ENCODE measurements around the gene CLEC4F.

The CLEC4F gene

DNA sequence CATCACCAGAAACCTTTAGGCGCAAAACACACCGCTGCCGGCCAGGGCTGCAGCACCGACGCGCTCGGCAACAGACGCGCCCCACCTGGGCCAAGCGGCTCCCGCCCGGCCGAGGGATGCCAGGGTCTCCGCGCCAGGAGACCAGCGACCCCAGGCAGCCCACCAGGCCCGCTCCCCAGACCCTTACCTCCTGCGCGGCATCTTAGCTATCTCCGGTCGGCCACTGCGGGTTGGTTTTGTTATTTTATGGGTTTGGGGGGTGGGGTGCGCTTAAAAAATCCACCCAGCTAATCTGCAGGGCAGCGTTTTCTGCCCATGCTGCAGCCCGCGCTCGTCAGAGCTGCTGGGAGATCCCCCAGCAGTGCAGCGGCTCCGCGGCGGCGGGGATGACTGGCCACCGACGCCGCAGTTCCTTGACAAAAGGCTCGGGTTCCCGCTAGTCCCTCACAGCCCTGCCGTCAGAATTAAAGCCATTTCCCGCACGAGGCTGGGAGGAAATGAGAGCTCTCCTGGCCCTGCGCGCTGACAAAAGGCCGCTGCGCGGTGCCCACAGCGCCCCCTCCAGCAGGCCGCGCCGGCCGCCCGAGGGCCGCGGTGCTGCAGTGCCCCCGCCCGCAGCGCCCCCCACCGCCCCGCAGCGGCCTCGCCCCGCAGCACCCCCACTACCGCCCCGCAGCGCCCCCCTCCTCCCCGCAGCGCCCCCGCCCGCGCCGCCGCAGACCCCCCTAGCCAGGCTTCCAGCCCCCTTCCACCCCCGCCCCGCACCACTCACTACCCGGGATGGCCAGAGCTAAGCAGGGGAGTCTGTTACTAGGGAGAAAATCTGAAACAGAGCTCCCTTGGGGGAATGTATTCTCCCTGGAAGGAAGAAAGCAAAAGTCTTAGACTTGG lies 52.5 kb downstream of the CLEC4F start, which contains the start of gene ADD2:
Gene ADD2, minus strand, starts transcription at position 502 of the 891 bp plus-strand sequence. CDS start 61,792 bp downstream, outside the sequence.
- Histone ChIP-seq H3K27ac (ENCODE audit: low read depth, low read length) (peak within 1 kb of the TSS; percentile 93), H3K9ac (ENCODE audit: low read length) (peak within 1 kb of the TSS; percentile 73), H3K27me3 (ENCODE audit: control insufficient read depth, insufficient read depth, low read length) (peaks cover 4% of the 10 kb centered on the region; the same call in 1 of the 2 replicates), H3K4me3 (ENCODE audit: low read depth, low read length) (peak within 1 kb of the TSS; percentile 89), H3K36me3 (ENCODE audit: control insufficient read depth, insufficient read depth, low read length) (no peaks in the 10 kb centered on the region), H3K9me3 (ENCODE audit: control insufficient read depth, insufficient read depth, low read depth, low read length) (no peaks in the 10 kb centered on the region), H3K4me1 (ENCODE audit: control insufficient read depth, insufficient read depth, low read length) (peaks cover 29% of the 10 kb centered on the region)

DNA sequence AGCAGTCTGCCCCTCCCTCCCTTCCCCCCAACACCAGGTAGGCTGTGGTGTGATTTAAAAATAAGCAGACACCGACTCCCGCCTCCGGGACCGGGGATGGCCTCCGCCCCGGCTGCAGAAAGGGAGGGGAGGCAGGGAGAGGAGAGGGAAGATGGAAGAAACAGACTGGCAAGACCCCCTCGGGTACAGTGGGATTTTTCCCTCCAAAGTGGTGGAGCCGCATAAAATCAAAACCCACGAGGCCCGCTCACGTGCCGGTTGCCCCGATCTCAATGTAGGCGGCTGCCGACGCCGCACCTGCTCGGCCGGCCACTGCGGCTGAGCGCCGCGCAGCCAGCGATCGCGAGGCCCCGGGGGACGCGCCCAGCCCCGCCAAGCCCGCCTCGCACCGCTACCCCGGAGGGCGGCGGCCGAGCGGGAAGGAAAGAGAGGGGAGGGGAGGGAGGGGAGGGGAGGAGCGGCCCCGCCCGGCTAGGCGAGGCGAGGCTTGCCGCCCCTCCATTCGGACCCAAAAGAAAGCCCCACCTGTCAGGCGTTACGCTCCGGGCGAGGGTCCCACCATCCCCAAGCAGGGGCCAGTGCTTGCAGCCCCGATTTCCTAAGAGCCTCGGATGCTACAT lies 53.2 kb downstream of the CLEC4F start:
- Histone ChIP-seq H3K4me1 (ENCODE audit: control insufficient read depth, insufficient read depth, low read length) (peaks cover 29% of the 10 kb centered on the region), H3K9ac (ENCODE audit: low read length) (peak overlapping the region; percentile 73), H3K9me3 (ENCODE audit: control insufficient read depth, insufficient read depth, low read depth, low read length) (no peaks in the 10 kb centered on the region), H3K36me3 (ENCODE audit: control insufficient read depth, insufficient read depth, low read length) (no peaks in the 10 kb centered on the region), H3K27ac (ENCODE audit: low read depth, low read length) (peak overlapping the region; percentile 93), H3K27me3 (ENCODE audit: control insufficient read depth, insufficient read depth, low read length) (peaks cover 4% of the 10 kb centered on the region; the same call in 1 of the 2 replicates), H3K4me3 (ENCODE audit: low read depth, low read length) (peak overlapping the region; percentile 89)

DNA sequence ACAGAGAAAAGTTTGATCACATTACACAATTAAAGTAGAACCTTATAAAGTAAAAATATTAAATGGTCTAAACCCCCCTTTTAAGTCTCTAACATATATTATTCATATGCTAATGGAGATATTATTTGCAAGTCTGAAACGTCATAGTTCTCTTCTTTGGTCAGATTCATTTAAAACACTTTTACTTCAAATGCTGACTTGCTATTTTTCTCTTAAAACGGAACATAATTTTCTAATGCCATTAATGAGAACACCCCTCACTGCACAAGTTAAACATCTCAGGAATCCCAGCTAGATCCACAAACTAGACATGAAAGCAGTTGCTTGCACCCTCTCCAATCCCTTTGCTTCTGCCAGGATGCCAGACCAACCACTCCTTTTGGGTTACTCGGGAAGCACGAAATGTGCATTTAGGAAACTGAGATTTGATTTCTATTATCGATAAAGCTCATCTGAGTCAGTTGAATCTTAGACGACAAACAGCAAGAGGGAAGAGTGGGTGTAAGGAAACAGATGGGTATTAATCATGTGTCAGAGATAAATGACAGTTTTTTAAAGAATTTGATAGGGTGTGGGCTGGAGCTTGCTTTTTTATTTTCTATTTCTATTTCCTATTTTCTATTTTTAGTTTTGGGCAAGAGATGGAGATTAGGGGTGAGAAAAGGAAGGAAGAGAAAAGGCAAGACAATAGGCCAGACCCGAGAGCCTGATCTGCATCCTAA lies 53.9 kb downstream of the CLEC4F start:
- Histone ChIP-seq H3K4me1 (ENCODE audit: control insufficient read depth, insufficient read depth, low read length) (peaks cover 29% of the 10 kb centered on the region), H3K9ac (ENCODE audit: low read length) (peak overlapping the region; percentile 73), H3K4me3 (ENCODE audit: low read depth, low read length) (peak overlapping the region; percentile 89), H3K27me3 (ENCODE audit: control insufficient read depth, insufficient read depth, low read length) (peaks cover 4% of the 10 kb centered on the region; the same call in 1 of the 2 replicates), H3K9me3 (ENCODE audit: control insufficient read depth, insufficient read depth, low read depth, low read length) (no peaks in the 10 kb centered on the region), H3K36me3 (ENCODE audit: control insufficient read depth, insufficient read depth, low read length) (no peaks in the 10 kb centered on the region), H3K27ac (ENCODE audit: low read depth, low read length) (peak overlapping the region; percentile 93)

DNA sequence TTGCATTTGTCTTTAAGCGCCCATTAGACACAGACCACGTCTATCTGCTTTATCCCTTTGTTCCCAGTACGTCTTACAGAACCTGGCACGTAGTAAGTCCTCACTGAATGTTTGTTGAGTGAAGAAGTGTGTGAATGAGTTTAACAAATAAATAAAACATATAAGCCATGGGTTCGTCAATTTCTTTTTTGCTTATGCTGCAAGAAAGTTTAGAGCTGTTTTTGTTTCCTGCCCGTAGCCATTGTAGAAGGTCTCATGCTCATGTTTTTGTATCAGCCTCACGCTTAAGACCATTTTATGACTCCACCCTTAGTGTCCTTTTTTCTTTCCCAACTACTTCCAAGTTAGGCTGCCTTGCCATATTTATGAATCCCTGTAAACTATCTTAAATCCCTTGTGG lies 54.9 kb downstream of the CLEC4F start:
- H3K36me3 ChIP-seq (ENCODE audit: control insufficient read depth, insufficient read depth, low read length) = no peaks in the 10 kb centered on the region
- H3K4me3 ChIP-seq (ENCODE audit: low read depth, low read length) = 0 out of 2 replicates have a peak overlapping the region, but pooled peaks have one; percentile 89
- H3K9ac ChIP-seq (ENCODE audit: low read length) = no peak overlapping the region
- H3K9me3 ChIP-seq (ENCODE audit: control insufficient read depth, insufficient read depth, low read depth, low read length) = no peaks in the 10 kb centered on the region
- H3K27me3 ChIP-seq (ENCODE audit: control insufficient read depth, insufficient read depth, low read length) = peaks cover 4% of the 10 kb centered on the region; the same call in 1 of the 2 replicates
- H3K4me1 ChIP-seq (ENCODE audit: control insufficient read depth, insufficient read depth, low read length) = peaks cover 29% of the 10 kb centered on the region
- no peak overlapping the region for H3K27ac ChIP-seq (ENCODE audit: low read depth, low read length)

DNA sequence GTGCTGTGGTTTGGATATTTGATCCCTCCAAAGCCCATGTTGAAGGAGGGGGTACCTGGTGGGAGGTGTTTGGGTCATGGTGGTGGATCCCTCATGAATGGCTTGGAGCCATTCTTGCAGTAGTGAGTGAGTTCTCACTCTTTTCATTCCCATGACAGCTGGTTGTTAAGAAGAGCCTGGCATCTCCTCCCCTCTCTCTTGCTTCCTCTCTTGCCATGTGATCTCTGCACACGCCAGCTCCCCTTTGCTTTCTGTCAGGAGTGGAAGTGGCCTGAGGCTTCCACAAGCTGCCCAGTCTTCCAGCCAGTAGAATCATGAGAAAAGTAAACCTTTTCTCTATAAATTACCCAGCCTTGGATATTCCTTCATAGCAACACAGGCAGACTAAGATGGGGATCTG lies 61.0 kb downstream of the CLEC4F start:
- Histone ChIP-seq H3K27ac (ENCODE audit: low read depth, low read length) (no peak overlapping the region), H3K36me3 (ENCODE audit: control insufficient read depth, insufficient read depth, low read length) (no peaks in the 10 kb centered on the region), H3K9ac (ENCODE audit: low read length) (no peak overlapping the region), H3K4me3 (ENCODE audit: low read depth, low read length) (no peak overlapping the region), H3K27me3 (ENCODE audit: control insufficient read depth, insufficient read depth, low read length) (no peaks in the 10 kb centered on the region), H3K4me1 (ENCODE audit: control insufficient read depth, insufficient read depth, low read length) (peaks cover 10% of the 10 kb centered on the region), H3K9me3 (ENCODE audit: control insufficient read depth, insufficient read depth, low read depth, low read length) (no peaks in the 10 kb centered on the region)

All from HUES6 (cell line).